ENCODE data around the gene L3MBTL2. TPM values are rescaled to one million over a fixed set of nuclear protein-coding genes. Genes with fewer than 3 reads are reported as not detected.
A peak's percentile ranks its signal among the peaks of the same experiment; 100 is the strongest.

Gene L3MBTL2
- total RNA-seq, 1 experiment from 2014 or later: 33.6 TPM

GRCh38 chr22:41256254-41257253 lies 51.4 kb downstream of the L3MBTL2 start:
- H2BK5ac ChIP-seq (ENCODE audit: insufficient read length, low read length): no peak overlapping the region
- H3K4me1 ChIP-seq (ENCODE audit: insufficient read depth, low read length): no peaks in the 10 kb centered on the region
- no peak overlapping the region for H3K23ac ChIP-seq (ENCODE audit: insufficient read length, low read depth, low read length)
- peak overlapping the region; percentile 77 to 88 (median 84); a peak in 5 of 7 replicates for H3K27ac Mint-ChIP-seq
- H3K4ac ChIP-seq (ENCODE audit: low read depth, low read length): no peak overlapping the region
- no peak overlapping the region for H3K9ac ChIP-seq (ENCODE audit: extremely low read depth, insufficient read length, low read length)
- no peak overlapping the region for H2BK20ac ChIP-seq (ENCODE audit: low read depth, low read length, poor library complexity, severe bottlenecking)
- H2BK12ac ChIP-seq (ENCODE audit: insufficient read length, low read depth, low read length): no peak overlapping the region
- no peak overlapping the region for H2BK15ac ChIP-seq (ENCODE audit: low read depth, low read length)
- peaks cover 57 to 96% (median 82%) of the 10 kb centered on the region in 3 experiments for H3K36me3 Mint-ChIP-seq (ENCODE audit: insufficient read depth in 1 of 3, low read depth in 3 of 3)
- no peaks in the 10 kb centered on the region for H3K23me2 ChIP-seq (ENCODE audit: insufficient read length, low read depth, low read length, poor library complexity, severe bottlenecking)
- H3K4me1 Mint-ChIP-seq: peaks cover 6 to 17% of the 10 kb centered on the region in 2 experiments; a peak in 3 of 4 replicates
- H3K79me2 ChIP-seq (ENCODE audit: insufficient read depth, low read length): no peaks in the 10 kb centered on the region
- no peaks in the 10 kb centered on the region for H3K27me3 ChIP-seq (ENCODE audit: insufficient read depth, low read length)
- H3K14ac ChIP-seq (ENCODE audit: insufficient read depth, low read length): no peak overlapping the region
- no peak overlapping the region for H4K5ac ChIP-seq (ENCODE audit: insufficient read length, low read depth, low read length)
- H3K4me3 Mint-ChIP-seq: peak overlapping the region in 1 of 2 experiments; percentile 50; a peak in 1 of 5 replicates
- H3K4me2 ChIP-seq (ENCODE audit: insufficient read depth, insufficient read length, low read length): no peak overlapping the region
- TF ChIP-seq CTCF (conservative IDR thresholded peaks at IDR 0.05): no peak
- H4K91ac ChIP-seq (ENCODE audit: insufficient read length, low read depth, low read length): no peak overlapping the region
- H3K27ac ChIP-seq (ENCODE audit: insufficient read length, low read depth, low read length): no peak overlapping the region
- H2BK120ac ChIP-seq (ENCODE audit: low read depth, low read length, poor library complexity, severe bottlenecking): no peak overlapping the region
- no peaks in the 10 kb centered on the region for H3K79me1 ChIP-seq (ENCODE audit: insufficient read depth, low read depth, low read length, poor library complexity, severe bottlenecking)
- no CpG with 5 or more reads among the region's 20 CpGs for WGBS (ENCODE audit: extremely low coverage, insufficient read length, low lambda C conversion rate)
- H2AK5ac ChIP-seq (ENCODE audit: insufficient read length, low read length): no peak overlapping the region
- no peak overlapping the region for H3T11ph ChIP-seq (ENCODE audit: low read length)
- no peaks in the 10 kb centered on the region for H3K27me3 Mint-ChIP-seq (ENCODE audit: low read depth)
- no peak overlapping the region for H3K18ac ChIP-seq (ENCODE audit: insufficient read length, low read depth, low read length)
- H3K9me3 ChIP-seq (ENCODE audit: control insufficient read depth, low read depth, low read length): no peaks in the 10 kb centered on the region
- no peaks in the 10 kb centered on the region for H3K9me3 Mint-ChIP-seq
- no peak overlapping the region for H3K56ac ChIP-seq (ENCODE audit: insufficient read length, low read depth, low read length)
- H4K8ac ChIP-seq (replicated peaks; ENCODE audit: insufficient read length, low read depth, low read length): no peak overlapping the region
- DNase-seq: no peak
- no peak overlapping the region for H2AFZ ChIP-seq (ENCODE audit: low read length)
- no peaks in the 10 kb centered on the region for H4K20me1 ChIP-seq (ENCODE audit: control insufficient read depth, insufficient read depth, insufficient read length)
